MCF 10A (cell line): ENCODE results near the gene ATP8B4. TPM values are rescaled to one million over a fixed set of nuclear protein-coding genes. Genes with fewer than 3 reads are reported as not detected.

Experiments
- BruUV-seq: library from RNA; stranded (reverse); fragments of 400-500 nt; replicated peaks from 2 replicates; lab custom pipeline; 2021; lab: Mats Ljungman, UMichigan
- CTCF ChIA-PET: fragments of 300-600 bp; sonication (Branson Sonifier 250); formaldehyde crosslinking; extraction: SDS; loops from one replicate; lab custom pipeline; 2021; ENCODE audit warnings: antibody characterized with exemption, inconsistent platforms; lab: Yijun Ruan, JAX
- POLR2A ChIA-PET: fragments of 300-600, 350-650 bp; sonication (Branson Sonifier 250); formaldehyde crosslinking; extraction: SDS; loops from one replicate; lab custom pipeline; 2020; ENCODE audit warnings: antibody characterized with exemption, inconsistent platforms; lab: Yijun Ruan, JAX
- DNase-seq: peaks from one replicate; pipeline ENCODE4 v3.0.0-alpha.2; 2018; ENCODE audit not compliant: unreplicated experiment
- H3K27ac Mint-ChIP-seq: one replicate; pipeline ENCODE4 v1.8.0; 2022; ENCODE audit warnings: mild to moderate bottlenecking, low read depth, mixed read lengths; ENCODE audit not compliant: unreplicated experiment
- H3K27me3 Mint-ChIP-seq: one replicate; pipeline ENCODE4 v1.8.0; 2022; ENCODE audit warnings: mixed read lengths; ENCODE audit not compliant: insufficient read depth, unreplicated experiment
- H3K36me3 Mint-ChIP-seq: one replicate; pipeline ENCODE4 v1.8.0; 2022; ENCODE audit warnings: mild to moderate bottlenecking, moderate library complexity, mixed read lengths; ENCODE audit not compliant: insufficient read depth, unreplicated experiment
- H3K4me1 Mint-ChIP-seq: one replicate; pipeline ENCODE4 v1.8.0; 2022; ENCODE audit warnings: mixed read lengths; ENCODE audit not compliant: insufficient read depth, unreplicated experiment
- H3K4me3 Mint-ChIP-seq: one replicate; pipeline ENCODE4 v1.8.0; 2022; ENCODE audit warnings: mild to moderate bottlenecking, moderate library complexity, mixed read lengths; ENCODE audit not compliant: unreplicated experiment
- H3K9me3 Mint-ChIP-seq: one replicate; pipeline ENCODE4 v1.8.0; 2022; ENCODE audit warnings: mixed read lengths; ENCODE audit not compliant: unreplicated experiment
- intact Hi-C: fragments of 100-400 bp; cut with micrococcal nuclease; formaldehyde crosslinking; loops from 2 replicates; pipeline ENCODE4 v1.14.1; 2022
- total RNA-seq: library from RNA; stranded (reverse); gene quantifications from 2 replicates; pipeline ENCODE4 v1.2.3, GENCODE V29; 2022
- TF ChIP-seq, protein P1 (sequence below): fragments of 200-600 bp; IDR thresholded peaks from one replicate; pipeline ENCODE4 v1.8.0; 2022; ENCODE audit warnings: antibody characterized with exemption, mild to moderate bottlenecking; ENCODE audit not compliant: unreplicated experiment

Gene ATP8B4
- total RNA-seq, 1 experiment from 2014 or later, result not detected

DNA sequence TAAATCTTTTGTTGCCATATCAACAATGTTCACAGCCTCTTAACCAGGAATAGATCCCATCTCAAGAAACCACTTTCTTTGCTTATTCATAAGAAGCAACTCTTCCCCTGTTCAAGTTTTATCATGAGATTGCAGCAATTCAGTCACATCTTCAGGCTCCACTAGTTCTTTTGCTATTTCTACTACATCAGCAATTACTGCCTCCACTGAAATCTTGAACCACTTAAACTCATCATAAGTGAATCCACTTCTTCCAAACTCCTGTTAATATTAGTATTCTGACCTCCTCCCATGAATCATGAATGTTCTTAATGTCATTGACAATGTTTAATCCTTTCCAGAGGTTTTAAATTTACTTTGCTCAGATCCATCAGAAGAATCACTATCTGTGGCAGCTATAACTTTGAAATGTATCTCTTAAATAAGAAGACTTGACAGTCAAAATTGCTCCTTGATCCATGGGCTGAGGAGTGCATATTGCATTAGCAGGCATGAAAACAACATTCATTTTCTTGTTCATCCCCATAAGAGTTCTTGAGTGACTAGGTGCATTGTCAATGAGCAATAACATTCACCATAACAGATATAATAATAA lies 292.3 kb downstream of the ATP8B4 start:
- Mint-ChIP-seq H3K4me3 (no peak overlapping the region), H3K27ac (no peak overlapping the region), H3K4me1 (peaks cover 2% of the 10 kb centered on the region), H3K36me3 (no peaks in the 10 kb centered on the region), H3K27me3 (no peaks in the 10 kb centered on the region), H3K9me3 (no peaks in the 10 kb centered on the region)
- BruUV-seq, result no TSS peak
- DNase-seq, result no peak
- ChIA-PET POLR2A (no interaction called here), CTCF (no interaction called here)
- TF ChIP-seq, protein P1, sequence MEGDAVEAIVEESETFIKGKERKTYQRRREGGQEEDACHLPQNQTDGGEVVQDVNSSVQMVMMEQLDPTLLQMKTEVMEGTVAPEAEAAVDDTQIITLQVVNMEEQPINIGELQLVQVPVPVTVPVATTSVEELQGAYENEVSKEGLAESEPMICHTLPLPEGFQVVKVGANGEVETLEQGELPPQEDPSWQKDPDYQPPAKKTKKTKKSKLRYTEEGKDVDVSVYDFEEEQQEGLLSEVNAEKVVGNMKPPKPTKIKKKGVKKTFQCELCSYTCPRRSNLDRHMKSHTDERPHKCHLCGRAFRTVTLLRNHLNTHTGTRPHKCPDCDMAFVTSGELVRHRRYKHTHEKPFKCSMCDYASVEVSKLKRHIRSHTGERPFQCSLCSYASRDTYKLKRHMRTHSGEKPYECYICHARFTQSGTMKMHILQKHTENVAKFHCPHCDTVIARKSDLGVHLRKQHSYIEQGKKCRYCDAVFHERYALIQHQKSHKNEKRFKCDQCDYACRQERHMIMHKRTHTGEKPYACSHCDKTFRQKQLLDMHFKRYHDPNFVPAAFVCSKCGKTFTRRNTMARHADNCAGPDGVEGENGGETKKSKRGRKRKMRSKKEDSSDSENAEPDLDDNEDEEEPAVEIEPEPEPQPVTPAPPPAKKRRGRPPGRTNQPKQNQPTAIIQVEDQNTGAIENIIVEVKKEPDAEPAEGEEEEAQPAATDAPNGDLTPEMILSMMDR, result no peak
- intact Hi-C loops, result no loop called here

DNA sequence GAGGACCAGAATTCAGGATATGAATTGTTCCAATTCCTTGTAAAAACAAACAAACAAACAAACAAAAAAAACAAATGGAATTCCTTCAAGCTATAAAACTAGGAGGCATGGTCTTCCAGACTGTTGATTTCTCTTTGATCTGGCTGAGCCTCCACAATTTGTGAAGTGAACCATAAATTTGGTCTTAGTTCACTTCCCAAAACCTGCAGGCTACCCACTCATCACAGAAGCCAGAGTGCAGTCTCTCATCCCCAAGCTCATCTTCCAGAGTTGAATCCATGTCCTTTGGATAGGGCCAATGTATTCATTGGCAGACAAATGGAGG lies 294.3 kb downstream of the ATP8B4 start:
- no peaks in the 10 kb centered on the region for H3K27me3 Mint-ChIP-seq
- no peaks in the 10 kb centered on the region for H3K4me1 Mint-ChIP-seq
- H3K27ac Mint-ChIP-seq, result no peak overlapping the region
- no peak overlapping the region for H3K4me3 Mint-ChIP-seq
- TF ChIP-seq, protein P1, result no peak
- ChIA-PET CTCF (no interaction called here), POLR2A (no interaction called here)
- H3K9me3 Mint-ChIP-seq, result no peaks in the 10 kb centered on the region
- DNase-seq, result no peak
- no peaks in the 10 kb centered on the region for H3K36me3 Mint-ChIP-seq
- intact Hi-C loops, result no loop called here
- no TSS peak for BruUV-seq

DNA sequence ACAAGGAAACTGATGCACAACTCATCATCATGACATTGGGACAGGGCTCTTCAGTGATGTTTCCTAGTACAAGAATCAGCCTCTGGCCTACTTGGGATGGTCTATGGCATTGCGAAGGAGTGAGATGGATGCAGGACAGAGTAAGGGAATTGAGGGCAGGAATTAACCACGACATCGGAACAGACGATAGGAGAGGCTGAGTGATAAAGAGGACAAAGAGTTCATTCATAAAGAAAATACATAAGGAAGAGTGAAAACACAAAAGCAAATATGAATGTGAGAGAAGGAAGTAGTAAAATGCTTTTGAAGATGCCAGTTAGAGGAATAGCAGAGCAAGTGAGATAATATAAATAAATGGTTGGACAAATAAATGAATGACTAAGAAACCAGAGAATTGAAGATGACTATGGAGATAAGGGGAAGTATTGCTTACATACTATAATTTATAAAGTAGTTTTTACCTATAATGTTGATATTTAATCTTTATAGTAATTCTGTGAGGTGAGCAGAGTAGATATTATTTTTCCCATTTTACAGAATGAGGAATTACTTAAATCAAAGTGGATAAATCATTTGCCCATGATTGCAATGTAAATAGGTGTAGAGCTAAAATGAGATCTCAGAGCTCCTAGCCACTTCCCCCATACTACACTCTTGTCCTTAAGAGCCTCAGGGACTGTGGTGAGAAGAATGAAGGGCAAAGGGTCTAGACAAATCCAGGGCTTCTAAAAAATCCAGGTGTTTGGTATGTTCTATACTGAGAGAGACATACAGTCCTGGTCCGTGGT lies 294.9 kb downstream of the ATP8B4 start:
- Mint-ChIP-seq H3K4me3 (no peak overlapping the region), H3K4me1 (no peaks in the 10 kb centered on the region), H3K27me3 (no peaks in the 10 kb centered on the region), H3K27ac (no peak overlapping the region), H3K36me3 (no peaks in the 10 kb centered on the region), H3K9me3 (no peaks in the 10 kb centered on the region)
- ChIA-PET POLR2A (no interaction called here), CTCF (no interaction called here)
- DNase-seq, result no peak
- no TSS peak for BruUV-seq
- intact Hi-C loops, result no loop called here
- TF ChIP-seq, protein P1, result no peak

DNA sequence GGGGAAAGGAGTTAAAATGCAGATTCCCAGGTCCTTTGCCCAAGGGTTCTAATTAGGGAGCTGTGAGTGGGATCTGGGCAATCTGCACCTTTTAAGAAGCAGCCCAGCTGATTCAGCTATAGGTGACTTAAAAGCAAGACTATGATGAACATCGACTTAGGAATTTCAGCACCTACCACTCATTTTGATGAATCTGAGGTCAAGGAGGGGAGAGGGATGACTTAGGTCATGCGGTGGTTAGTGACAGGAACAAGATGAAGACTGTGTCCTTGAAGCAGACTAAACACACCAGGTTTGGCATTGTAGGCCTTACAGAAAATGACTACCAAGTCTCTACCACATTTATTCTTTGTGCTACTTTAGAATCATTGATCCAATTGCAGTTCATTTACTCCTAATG lies 301.9 kb downstream of the ATP8B4 start:
- ChIA-PET POLR2A (no interaction called here), CTCF (interaction anchor here (2.2 kb wide), 1 partner anchor 15 kb away, joined by 7 read pairs; no protein-coding TSS in a partner anchor)
- no peaks in the 10 kb centered on the region for H3K36me3 Mint-ChIP-seq
- no peaks in the 10 kb centered on the region for H3K27me3 Mint-ChIP-seq
- H3K27ac Mint-ChIP-seq, result no peak overlapping the region
- no peaks in the 10 kb centered on the region for H3K4me1 Mint-ChIP-seq
- no peak for DNase-seq
- TF ChIP-seq, protein P1, result no peak
- no peak overlapping the region for H3K4me3 Mint-ChIP-seq
- no peaks in the 10 kb centered on the region for H3K9me3 Mint-ChIP-seq
- intact Hi-C loops, result no loop called here
- no TSS peak for BruUV-seq
